ENCODE results near the gene IBSP.

GRCh38 chr4:87843936-87844335 lies 44.6 kb downstream of the IBSP start:
- TF ChIP-seq CTCF (IDR thresholded peaks at IDR 0.05) (no peak), EP300 (IDR thresholded peaks at IDR 0.05; ENCODE audit: low read depth) (no peak), POLR2A (IDR thresholded peaks at IDR 0.05) (no peak), POLR2AphosphoS5 (IDR thresholded peaks at IDR 0.05) (no peak)
